Tibial nerve (tissue), 4 donors: Measurements from ENCODE around the gene POPDC3. TPM values are rescaled to one million over a fixed set of nuclear protein-coding genes. Genes with fewer than 3 reads are reported as not detected.

Experiments
- DNase-seq, 2 donors: peaks; one replicate each; pipeline ENCODE4 v3.0.0-alpha.2; 2019; ENCODE audit warnings: low spot score in 2 of 2
- H3K27ac ChIP-seq, 4 donors: fragments of 200-600 bp; sonication (generic) in 3 of 4; one replicate each; pipeline ENCODE4 v1.5.1; 2017 to 2019; ENCODE audit warnings: mild to moderate bottlenecking in 1 of 4
- H3K27me3 ChIP-seq, 2 donors: fragments of 200-600 bp; sonication (generic) in 1 of 2; one replicate each; pipeline versions ENCODE4 v1.5.1 to v1.6.0; 2017 to 2019
- H3K36me3 ChIP-seq, 3 donors: fragments of 200-600 bp; sonication (generic); one replicate each; pipeline ENCODE4 v1.5.1; 2018 to 2019
- H3K4me1 ChIP-seq, 4 donors: fragments of 200-600 bp; sonication (generic) in 3 of 4; one replicate each; pipeline ENCODE4 v1.5.1; 2017 to 2019
- H3K4me3 ChIP-seq, 4 donors: fragments of 200-600 bp; sonication (generic) in 3 of 4; one replicate each; pipeline ENCODE4 v1.5.1; 2017 to 2019; ENCODE audit warnings: mild to moderate bottlenecking in 1 of 4, moderate library complexity in 1 of 4
- H3K9me3 ChIP-seq, 4 donors: fragments of 200-600 bp; sonication (generic) in 3 of 4; one replicate each; pipeline ENCODE4 v1.5.1; 2017 to 2019
- EP300 ChIP-seq, 2 donors: sonication (generic); formaldehyde crosslinking; IDR thresholded peaks; one replicate each; pipeline ENCODE4 v1.6.1; 2017; ENCODE audit warnings: antibody characterized with exemption in 2 of 2, mild to moderate bottlenecking in 1 of 2
- POLR2A ChIP-seq, 2 donors: fragments of 450-650 bp; IDR thresholded peaks; one replicate each; pipeline ENCODE4 v1.6.1; 2017; ENCODE audit warnings: antibody characterized with exemption in 2 of 2, mild to moderate bottlenecking in 2 of 2, moderate library complexity in 2 of 2
- WGBS, 2 donors: methylation state at CpG; one replicate each; pipeline ENCODE4 v1.1.5; 2018; 5-methylcytosine and 5-hydroxymethylcytosine counted together
- total RNA-seq, 4 donors: library from RNA; depleted of rRNA; stranded (reverse); fragments of >200 nt; gene quantifications; one replicate each; pipeline ENCODE4 v1.1.0, GENCODE V29; 2016
- TF ChIP-seq, protein P1 (sequence below), 5 experiments: fragments of 200-600 bp in 3 of 5; fragments of 450-650 bp in 2 of 5; sonication (generic) in 3 of 5; IDR thresholded peaks; one replicate each; pipeline ENCODE4 v1.5.1; 2016 to 2019; ENCODE audit warnings: antibody characterized with exemption in 5 of 5, mild to moderate bottlenecking in 3 of 5, moderate library complexity in 2 of 5

Gene POPDC3
- total RNA-seq, 4 donors from 2014 or later: 1.8 to 6.7 (median 2.6) TPM

DNA sequence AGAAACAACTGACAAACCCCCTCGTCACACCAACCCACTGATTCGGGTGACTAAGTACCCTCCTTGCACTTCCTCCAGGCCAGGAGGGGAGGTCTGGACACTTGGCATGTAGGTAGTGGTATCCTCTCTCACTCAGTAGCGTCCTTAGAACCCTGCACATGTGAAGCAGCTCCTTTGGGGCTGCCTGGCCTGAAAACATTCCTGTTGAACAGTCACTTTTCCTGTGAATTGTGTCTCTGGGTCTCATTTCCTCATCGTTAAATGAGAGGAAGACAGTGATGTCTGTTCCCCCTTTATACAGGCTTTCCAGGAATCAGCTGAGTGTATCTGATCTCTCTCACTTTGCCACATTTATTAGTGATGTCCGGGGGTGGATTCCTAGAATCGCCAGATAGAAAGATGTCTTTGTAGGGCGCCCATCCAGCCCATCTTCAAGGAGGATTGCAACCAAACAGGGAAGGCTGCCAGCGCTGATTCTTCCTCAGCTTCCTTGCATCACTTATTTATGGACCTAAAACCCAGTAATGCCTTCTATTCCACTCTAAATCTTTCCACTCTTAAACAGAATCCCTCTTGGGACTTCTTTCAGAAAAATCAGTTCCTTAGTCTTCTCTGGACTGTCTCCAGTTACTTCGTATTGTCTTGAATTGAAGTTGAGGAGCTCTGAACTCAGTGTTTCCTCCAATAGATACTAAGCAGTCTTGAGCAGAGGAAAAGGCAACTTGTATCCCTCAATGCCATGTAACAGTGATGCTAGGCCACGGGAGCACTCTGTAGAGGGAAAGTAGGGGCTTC is 9.4 kb upstream of the POPDC3 start:
- TF ChIP-seq EP300 (IDR thresholded peaks at IDR 0.05) (no peak), POLR2A (IDR thresholded peaks at IDR 0.05) (no peak)
- TF ChIP-seq, protein P1, sequence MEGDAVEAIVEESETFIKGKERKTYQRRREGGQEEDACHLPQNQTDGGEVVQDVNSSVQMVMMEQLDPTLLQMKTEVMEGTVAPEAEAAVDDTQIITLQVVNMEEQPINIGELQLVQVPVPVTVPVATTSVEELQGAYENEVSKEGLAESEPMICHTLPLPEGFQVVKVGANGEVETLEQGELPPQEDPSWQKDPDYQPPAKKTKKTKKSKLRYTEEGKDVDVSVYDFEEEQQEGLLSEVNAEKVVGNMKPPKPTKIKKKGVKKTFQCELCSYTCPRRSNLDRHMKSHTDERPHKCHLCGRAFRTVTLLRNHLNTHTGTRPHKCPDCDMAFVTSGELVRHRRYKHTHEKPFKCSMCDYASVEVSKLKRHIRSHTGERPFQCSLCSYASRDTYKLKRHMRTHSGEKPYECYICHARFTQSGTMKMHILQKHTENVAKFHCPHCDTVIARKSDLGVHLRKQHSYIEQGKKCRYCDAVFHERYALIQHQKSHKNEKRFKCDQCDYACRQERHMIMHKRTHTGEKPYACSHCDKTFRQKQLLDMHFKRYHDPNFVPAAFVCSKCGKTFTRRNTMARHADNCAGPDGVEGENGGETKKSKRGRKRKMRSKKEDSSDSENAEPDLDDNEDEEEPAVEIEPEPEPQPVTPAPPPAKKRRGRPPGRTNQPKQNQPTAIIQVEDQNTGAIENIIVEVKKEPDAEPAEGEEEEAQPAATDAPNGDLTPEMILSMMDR (IDR thresholded peaks at IDR 0.05): no peak
- Histone ChIP-seq H3K27me3 (no peaks in the 10 kb centered on the region), H3K4me1 (no peaks in the 10 kb centered on the region), H3K4me3 (no peak overlapping the region), H3K36me3 (no peaks in the 10 kb centered on the region), H3K27ac (no peak overlapping the region), H3K9me3 (no peaks in the 10 kb centered on the region)
- no peak for DNase-seq
- 70 to 77% methylated on average over 10 of the region's 10 CpGs for WGBS, 2 donors

DNA sequence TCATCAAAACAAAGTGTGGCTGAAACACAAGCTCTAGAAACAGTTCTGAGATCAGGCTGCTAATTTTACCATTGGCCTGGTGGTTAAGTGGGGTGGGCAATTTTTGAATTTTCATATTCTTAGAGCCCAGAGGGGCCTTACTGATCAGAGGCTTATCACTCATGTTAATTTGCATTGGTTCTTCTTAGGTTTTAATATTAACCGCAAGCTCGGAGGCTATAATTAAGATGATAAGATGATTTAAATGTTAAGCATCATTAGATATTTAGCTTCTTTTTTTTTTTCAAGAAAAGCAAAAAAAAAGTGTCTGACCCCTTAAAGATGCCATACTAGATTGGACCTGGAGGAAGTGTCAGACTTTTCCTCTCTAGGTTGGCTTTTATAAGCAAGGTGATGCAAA is 8.4 kb upstream of the POPDC3 start:
- DNase-seq: no peak
- H3K27ac ChIP-seq: no peak overlapping the region
- no peaks in the 10 kb centered on the region for H3K4me1 ChIP-seq
- no peaks in the 10 kb centered on the region for H3K27me3 ChIP-seq
- TF ChIP-seq EP300 (IDR thresholded peaks at IDR 0.05) (no peak), POLR2A (IDR thresholded peaks at IDR 0.05) (no peak)
- TF ChIP-seq, protein P1 (IDR thresholded peaks at IDR 0.05): no peak
- WGBS, 2 donors: 96 to 100% methylated on average over 2 of the region's 2 CpGs
- no peaks in the 10 kb centered on the region for H3K9me3 ChIP-seq
- H3K36me3 ChIP-seq: no peaks in the 10 kb centered on the region
- H3K4me3 ChIP-seq: no peak overlapping the region

DNA sequence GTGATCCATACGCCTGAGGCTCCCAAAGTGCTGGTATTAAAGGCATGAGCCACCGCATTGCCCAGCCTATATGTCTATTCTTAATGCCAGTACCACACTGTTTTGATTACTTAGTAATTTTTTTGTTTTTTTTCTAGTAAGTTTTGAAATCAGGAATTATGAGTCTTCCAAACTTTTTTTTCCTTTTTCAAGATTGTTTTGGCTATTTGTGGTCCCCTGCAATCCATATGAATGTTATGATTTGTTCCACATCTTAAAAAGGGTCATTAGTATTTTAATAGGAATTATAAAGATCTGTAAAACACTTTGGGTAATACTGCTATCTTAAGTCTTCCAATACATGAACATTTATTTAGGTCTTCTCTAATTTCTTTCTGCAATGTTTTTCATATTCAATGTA is 6.8 kb upstream of the POPDC3 start:
- no peak overlapping the region for H3K27ac ChIP-seq
- no peaks in the 10 kb centered on the region for H3K4me1 ChIP-seq
- no peaks in the 10 kb centered on the region for H3K9me3 ChIP-seq
- DNase-seq: no peak
- H3K4me3 ChIP-seq: no peak overlapping the region
- no peaks in the 10 kb centered on the region for H3K36me3 ChIP-seq
- 82 to 83% methylated on average over 2 of the region's 2 CpGs for WGBS, 2 donors
- peaks cover 0 to under 1% of the 10 kb centered on the region in 2 donors for H3K27me3 ChIP-seq
- TF ChIP-seq, protein P1 (IDR thresholded peaks at IDR 0.05): no peak
- TF ChIP-seq EP300 (IDR thresholded peaks at IDR 0.05) (no peak), POLR2A (IDR thresholded peaks at IDR 0.05) (no peak)

DNA sequence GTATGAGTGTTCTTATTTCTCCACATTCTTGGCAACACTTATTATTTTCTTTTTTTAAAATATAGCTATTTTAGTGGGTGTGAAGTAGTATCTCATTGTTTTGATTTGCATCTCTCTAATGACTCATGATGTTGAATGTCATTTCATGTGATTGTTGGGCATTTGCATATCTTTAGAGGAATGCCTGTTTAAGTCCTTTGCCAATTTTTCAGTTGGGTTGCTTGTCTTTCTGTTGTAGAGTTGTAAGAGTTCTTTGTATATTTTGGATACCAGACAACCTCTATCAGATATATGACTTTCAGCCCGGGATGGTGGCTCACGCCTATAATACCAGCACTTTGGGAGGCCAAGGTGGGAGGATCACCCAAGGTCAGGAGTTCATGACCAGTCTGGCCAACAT is 5.1 kb upstream of the POPDC3 start:
- DNase-seq: no peak
- Histone ChIP-seq H3K27me3 (peaks cover 0 to 10% of the 10 kb centered on the region in 2 donors), H3K27ac (no peak overlapping the region), H3K9me3 (no peaks in the 10 kb centered on the region), H3K36me3 (no peaks in the 10 kb centered on the region), H3K4me3 (no peak overlapping the region), H3K4me1 (no peaks in the 10 kb centered on the region)
- 25 to 28% methylated on average over 2 of the region's 2 CpGs for WGBS, 2 donors
- TF ChIP-seq, protein P1 (IDR thresholded peaks at IDR 0.05): no peak
- TF ChIP-seq EP300 (IDR thresholded peaks at IDR 0.05): no peak
- no peak for TF ChIP-seq POLR2A (IDR thresholded peaks at IDR 0.05)

DNA sequence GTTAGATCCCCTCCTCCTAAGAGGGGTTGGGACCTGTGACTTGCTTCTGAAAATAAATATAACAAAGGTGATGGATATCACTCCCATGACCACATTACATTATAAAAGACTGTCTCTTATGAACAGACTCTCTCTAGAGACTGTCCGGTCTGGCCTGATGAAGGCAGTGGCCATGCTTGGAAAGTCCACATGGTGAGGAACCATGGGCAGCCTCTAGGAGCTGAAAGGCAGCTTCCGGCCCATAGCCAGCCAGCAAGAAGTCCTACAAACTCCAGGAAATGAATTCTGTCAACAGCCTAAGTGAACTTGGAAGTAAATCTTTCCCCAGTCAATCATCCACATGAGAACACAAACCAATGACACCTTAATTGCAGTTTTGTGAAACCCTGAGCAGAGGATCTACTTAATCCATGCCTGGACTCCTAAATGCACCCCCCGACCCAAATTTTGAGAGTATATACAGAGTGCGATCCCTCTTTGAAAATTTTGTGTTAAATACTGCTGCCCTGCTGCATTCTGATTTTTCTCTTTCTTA is 2.2 kb upstream of the POPDC3 start:
- DNase-seq: no peak
- TF ChIP-seq, protein P1 (IDR thresholded peaks at IDR 0.05): no peak
- TF ChIP-seq POLR2A (IDR thresholded peaks at IDR 0.05) (no peak), EP300 (IDR thresholded peaks at IDR 0.05) (no peak)
- peaks cover 0 to 5% (median 0%) of the 10 kb centered on the region in 4 donors for H3K4me1 ChIP-seq
- no peak overlapping the region for H3K4me3 ChIP-seq
- no peaks in the 10 kb centered on the region for H3K9me3 ChIP-seq
- peaks cover 0 to 17% of the 10 kb centered on the region in 2 donors for H3K27me3 ChIP-seq
- H3K36me3 ChIP-seq: no peaks in the 10 kb centered on the region
- no peak overlapping the region for H3K27ac ChIP-seq
- 79 to 90% methylated on average over 4 of the region's 4 CpGs for WGBS, 2 donors
